HG02623 (cell line): Measurements from ENCODE around the gene TNIK.
"Not testable (repeated sequence)": the region's sequence is repeated elsewhere in the genome, so short reads cannot be mapped to it uniquely, and the experiment has no call there.

ENCODE experiments used
- ATAC-seq: cut with Tn5 transposase; IDR thresholded peaks from one replicate; pipeline ENCODE4 v1.9.1; 2021; ENCODE audit warnings: moderate library complexity; ENCODE audit not compliant: unreplicated experiment

TNIK gene

DNA sequence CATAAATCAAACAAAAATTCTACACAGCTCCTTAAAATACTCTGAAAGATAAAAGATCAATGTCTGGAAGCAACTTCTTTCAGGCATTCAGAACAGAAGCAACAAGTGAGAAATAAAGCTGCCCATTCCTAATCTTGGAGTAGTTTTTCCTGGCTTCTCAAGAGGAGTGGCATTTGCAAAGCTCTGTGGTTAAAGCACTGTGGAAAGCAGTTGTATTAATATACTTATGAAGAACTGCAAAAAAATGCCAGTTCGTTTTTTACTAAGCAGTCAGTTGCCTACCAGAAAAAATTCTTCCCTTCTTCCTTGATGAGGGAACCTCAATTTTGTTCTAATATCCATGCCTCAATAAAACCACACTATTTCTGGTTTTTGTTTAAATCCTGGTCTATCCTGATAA lies 197.8 kb downstream of the TNIK start:
- no peak for ATAC-seq

DNA sequence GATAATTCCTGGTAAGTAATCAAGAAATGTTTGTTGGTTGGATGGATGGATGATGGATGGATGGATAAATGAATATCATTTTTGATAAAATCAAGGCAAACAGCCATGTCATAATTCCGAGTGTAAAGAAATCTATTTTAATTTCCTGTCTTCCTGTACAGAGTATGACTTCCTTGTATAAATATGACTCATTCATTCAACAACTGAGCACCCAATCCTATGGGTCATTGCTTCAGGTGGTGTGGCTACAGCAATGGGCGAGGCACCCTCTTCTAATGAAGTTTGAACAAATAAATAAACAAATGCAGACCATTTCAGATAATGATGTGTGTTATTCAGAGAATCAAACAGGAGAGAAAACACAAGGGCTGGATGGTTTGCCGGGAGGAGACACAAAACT lies 198.7 kb downstream of the TNIK start:
- no peak for ATAC-seq

- ATAC-seq = no peak
Measured at GRCh38 chr3:171260899-171261298, 199.3 kb downstream of the TNIK start.

DNA sequence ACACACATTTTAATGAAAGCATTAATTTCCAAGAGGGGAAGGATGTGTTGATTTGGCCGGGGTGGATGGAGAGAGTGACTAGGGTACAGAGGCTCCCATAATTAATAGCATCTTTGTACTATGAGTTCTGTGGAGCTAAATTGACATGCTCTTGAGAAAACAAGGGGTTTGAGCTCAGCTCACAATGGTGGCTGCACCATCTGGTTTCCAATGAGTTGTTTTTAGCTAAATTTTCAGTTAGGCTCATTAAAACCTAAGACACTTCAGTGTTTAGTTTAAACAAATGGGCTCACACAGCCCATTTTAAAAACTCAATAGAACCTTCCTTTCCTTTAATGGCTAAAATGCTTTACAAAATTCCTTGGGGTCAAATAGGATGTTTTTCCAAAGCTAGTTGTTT lies 199.7 kb downstream of the TNIK start:
- ATAC-seq = no peak

- ATAC-seq = no peak
Measured at GRCh38 chr3:171258316-171258715, 201.9 kb downstream of the TNIK start.

DNA sequence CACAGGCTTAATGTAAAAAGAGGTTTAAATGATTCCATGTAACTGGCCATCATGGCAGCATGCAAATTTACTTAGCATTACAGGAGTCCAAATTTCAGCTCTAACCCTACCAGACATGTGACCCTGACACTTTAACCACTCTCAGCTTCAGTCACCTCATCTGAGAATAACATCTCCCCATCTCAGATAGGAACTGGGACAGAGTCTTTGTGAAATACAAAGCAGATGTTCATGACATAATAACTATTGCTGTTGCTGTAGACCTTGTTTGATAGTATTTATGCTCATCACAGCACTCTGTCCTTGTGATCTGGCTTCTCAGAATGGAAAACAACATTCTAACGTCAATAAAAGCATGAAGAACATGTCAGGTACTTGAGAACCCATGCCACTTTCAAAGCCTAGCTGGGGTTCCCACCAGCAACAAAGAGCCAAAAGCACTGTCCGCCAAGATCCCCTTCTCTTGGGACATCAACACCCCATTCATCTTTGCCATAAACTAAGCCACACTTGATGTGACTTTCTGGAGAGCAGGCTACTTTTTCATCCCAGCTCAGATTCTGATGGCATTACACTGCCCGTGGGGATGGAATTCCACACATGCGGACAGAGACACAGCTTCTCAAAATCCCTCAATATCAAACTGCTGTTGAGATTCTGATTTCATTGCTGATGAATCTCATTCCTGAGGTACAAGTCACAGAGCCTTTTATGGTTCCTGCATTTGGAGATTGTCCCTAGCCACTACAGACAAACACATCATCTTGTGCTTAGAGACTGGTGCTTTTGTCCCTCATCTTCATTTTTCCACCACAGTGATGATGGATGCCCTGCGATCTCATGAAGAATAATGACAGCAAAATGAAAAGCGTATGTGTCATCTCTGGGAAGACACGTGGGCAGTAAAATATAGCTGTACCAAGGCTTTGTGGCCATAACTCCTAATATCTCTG lies 202.7 kb downstream of the TNIK start:
- peak; percentile 50 for ATAC-seq

- no peak for ATAC-seq
Measured at GRCh38 chr3:171256445-171257250, 203.6 kb downstream of the TNIK start.

DNA sequence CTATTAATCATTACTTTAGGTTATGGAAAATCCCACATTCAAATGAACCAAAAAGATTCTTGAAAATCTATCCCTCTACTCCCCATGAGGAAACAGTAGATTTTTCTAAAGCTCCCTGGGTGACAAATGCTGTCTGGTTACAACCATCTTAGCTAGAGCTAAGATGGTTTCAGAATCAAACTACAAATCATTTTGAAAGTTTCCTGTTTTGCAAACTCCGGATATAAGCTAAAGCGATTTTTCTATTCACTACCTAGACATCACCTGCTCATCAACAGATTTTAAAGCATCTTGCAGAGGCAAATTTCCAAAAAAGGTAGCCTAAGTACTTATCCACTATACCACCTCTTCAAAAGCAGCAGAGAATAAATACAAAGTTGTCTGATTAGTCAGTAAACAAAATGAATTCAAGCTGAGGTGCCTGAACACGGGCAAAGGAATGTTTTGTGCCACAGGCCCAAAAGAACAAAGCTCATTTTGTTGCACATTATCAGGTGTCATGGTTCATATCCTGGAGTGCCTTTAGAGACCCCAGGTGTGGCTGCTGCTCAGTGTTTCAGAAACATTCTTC lies 204.9 kb downstream of the TNIK start:
- ATAC-seq = peak; percentile 54

GRCh38 chr3:171254315-171254714 lies 205.9 kb downstream of the TNIK start:
- ATAC-seq = no peak

DNA sequence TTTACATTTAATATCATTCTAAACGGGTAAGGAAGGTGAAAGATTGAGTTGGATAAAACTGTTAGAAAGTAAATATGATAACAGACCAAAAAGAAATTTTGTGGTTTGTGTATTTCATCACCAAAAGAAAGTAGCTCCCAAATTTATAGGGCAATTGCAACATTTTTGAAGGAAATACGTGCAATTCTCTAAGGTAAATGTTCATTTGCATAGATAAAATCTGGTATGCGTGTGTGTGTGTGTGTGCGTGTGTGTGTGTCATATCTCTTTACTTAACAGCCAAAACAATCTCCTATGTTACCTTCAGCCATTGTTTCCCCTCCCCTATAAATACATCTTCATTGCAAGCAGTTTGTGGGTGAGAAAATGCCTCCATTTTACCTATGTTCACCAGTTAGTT lies 208.4 kb downstream of the TNIK start:
- ATAC-seq = no peak

- ATAC-seq = no peak
Measured at GRCh38 chr3:171250444-171250843, 209.8 kb downstream of the TNIK start.

- peak; percentile 9 for ATAC-seq
Measured at GRCh38 chr3:171249245-171249644, 211.0 kb downstream of the TNIK start.

DNA sequence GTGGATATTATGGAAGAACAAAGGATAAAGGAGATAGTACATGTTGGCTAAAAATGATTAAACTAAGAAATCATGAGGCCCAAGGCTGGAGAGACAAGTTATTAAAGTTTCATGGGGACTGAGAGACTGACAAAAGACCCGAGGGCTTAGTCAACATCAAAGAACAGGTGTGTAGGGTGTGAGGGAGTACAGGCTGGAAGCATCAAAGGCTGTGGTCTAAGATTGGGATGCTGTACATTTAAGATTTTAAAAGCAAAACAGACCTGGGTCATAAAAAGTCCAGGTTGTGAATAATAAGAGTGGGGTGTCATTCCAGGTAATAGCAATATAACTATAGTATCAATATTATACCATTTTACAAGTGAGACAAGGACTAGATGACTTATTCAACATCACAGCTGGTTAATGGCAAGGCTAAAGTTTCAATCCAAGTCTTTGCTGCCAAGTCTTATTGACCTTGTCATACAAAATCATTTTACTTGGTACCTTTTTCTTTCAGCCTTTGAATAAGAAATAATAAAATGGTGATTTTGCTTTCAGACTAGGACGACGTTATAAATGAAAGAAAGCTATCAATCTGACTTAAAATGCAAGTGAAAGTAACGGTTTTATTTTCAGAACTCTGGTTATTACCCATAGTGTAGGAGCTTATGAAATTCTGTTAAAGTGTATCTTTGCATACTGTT lies 211.6 kb downstream of the TNIK start:
- peak; percentile 73 for ATAC-seq

DNA sequence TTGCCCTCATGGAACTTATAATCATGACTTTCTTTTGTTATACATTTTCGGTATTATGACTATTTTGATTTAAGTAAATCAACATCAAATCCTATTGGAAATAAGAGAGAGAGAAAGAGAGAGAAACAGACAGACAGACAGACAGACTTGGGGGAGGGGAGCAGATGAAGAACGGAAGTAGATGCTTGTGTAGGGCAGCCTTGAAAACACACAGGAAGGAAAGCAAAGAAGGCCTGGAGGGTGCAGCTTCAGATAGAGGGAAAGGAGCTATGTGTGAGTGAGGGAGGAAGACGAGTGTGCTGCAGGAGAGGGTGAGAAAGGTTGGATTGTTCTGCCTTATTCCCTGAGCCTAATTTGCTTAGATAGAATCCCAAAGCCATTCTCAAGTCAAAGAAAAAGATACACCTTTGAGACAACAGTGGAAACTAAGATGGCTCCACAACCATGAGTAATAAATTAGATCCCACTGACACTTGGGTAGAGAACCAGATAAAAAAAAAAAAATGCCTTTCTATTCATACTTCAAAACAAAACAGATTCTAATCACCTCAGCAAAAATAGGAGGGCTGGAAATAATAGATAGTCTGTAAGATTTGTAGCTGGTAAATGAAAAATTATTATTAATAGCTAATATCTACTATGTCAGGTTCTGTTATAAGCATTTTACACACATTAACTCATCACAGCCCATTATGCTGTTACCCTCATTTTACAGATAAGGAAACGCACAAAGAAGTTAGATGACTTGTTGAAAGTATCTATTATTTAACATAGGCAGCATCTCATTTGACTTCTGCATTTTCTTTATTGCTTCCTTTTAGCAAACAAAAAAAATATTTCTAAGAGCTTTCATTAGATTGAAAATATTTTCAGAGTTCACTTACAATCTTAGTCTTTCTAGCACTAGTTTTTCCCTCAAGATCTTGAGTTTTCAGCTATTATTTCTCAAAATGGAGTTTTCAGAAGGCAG lies 214.1 kb downstream of the TNIK start:
- no peak for ATAC-seq

- no peak for ATAC-seq
Measured at GRCh38 chr3:171242951-171243350, 217.3 kb downstream of the TNIK start.

DNA sequence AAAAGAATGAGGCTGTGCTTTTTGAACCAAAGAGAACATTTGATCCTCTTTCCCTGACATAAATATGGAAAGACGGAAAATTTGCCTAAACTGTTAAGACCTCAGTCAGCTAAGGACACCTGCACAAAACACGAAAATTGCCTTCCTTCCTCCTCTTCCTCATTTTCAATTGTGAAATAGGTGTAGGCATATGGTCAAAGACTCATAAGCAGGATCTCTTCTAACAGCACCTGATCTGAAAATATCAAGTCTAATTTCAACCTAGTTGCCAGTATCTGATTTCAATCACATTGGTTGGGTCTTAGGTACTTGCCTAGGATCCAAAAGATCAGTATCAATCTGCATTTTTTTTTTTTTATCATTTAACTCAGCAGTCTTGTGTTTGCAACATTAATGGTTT lies 218.0 kb downstream of the TNIK start:
- no peak for ATAC-seq

DNA sequence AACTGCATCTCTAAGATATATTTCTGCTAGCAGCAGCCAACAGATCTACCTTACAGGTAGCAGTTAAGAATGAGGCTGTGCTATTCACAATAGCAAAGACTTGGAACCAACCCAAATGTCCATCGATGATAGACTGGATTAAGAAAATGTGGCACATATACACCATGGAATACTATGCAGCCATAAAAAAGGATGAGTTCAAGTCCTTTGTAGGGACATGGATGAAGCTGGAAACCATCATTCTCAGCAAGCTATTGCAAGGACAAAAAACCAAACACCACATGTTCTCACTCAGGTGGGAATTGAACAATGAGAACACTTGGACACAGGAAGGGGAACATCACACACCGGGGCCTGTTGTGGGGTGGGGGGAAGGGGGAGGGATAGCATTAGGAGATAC lies 218.6 kb downstream of the TNIK start:
- not testable (repeated sequence) for ATAC-seq

DNA sequence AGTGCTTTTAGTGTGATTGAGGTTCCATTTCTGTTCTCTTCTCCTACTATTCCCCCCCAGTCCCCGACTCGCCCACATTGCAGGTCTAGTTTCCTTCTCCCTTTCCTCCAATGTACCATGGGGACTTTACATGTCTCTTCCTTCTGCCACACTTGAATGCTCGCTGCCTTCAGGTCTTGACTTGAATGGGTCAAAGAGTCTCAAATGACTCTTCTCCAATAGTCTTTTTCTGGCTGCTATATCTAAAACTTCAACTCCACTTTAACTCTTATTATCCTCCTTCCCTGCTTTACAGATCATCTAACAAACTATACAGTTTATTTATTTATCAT lies 219.7 kb downstream of the TNIK start:
- peak; percentile 60 for ATAC-seq

- ATAC-seq = no peak
Measured at GRCh38 chr3:171239757-171240503, 220.3 kb downstream of the TNIK start.
